HepG2 (cell line): Measurements from ENCODE around the gene CHDH.

Experiments used
- CTCF ChIP-seq: sonication (generic); formaldehyde crosslinking; IDR thresholded peaks from 2 replicates; pipeline ENCODE4 v1.5.0; 2020; ENCODE audit warnings: mild to moderate bottlenecking, missing genetic modification reagents, moderate library complexity
- E2F5 ChIP-seq: sonication (generic); formaldehyde crosslinking; conservative IDR thresholded peaks from 2 replicates; pipeline ENCODE4 v1.4.0; 2020; ENCODE audit warnings: missing genetic modification reagents
- GABPA ChIP-seq, 2 experiments: IDR thresholded peaks; 2 replicates each; pipeline ENCODE4 v1.6.1; 2011 to 2016; ENCODE audit warnings: low read depth in 2 of 2, low read length in 1 of 2, missing biosample characterization in 1 of 2, missing genetic modification characterization in 1 of 2
- KAT7 ChIP-seq: IDR thresholded peaks from 2 replicates; pipeline ENCODE4 v1.6.1; 2018; ENCODE audit warnings: borderline replicate concordance, missing compliant biosample characterization
- PATZ1 ChIP-seq: sonication (generic); formaldehyde crosslinking; IDR thresholded peaks from 2 replicates; pipeline ENCODE4 v1.4.0; 2020; ENCODE audit warnings: missing genetic modification reagents
- ZNF383 ChIP-seq: sonication (generic); formaldehyde crosslinking; IDR thresholded peaks from 2 replicates; pipeline ENCODE4 v1.4.0; 2020; ENCODE audit warnings: missing genetic modification reagents, mild to moderate bottlenecking, borderline replicate concordance

- TF ChIP-seq E2F5 (CRISPR knock-in tag) = no peak
- TF ChIP-seq ZNF383 = no peak
- TF ChIP-seq PATZ1 (CRISPR knock-in tag) = no peak
- TF ChIP-seq KAT7 (CRISPR knock-in tag) = no peak
- no peak for TF ChIP-seq GABPA (IDR thresholded peaks at IDR 0.05; ENCODE audit: low read depth, low read length)
- no peak for TF ChIP-seq GABPA (CRISPR knock-in tag; IDR thresholded peaks at IDR 0.05; ENCODE audit: low read depth)
- no peak for TF ChIP-seq CTCF (CRISPR knock-in tag)
Observed at GRCh38 chr3:53822331-53822741, 23.9 kb downstream of the CHDH start.
